ENCODE data around the gene ZNF423.

ZNF423 gene

DNA sequence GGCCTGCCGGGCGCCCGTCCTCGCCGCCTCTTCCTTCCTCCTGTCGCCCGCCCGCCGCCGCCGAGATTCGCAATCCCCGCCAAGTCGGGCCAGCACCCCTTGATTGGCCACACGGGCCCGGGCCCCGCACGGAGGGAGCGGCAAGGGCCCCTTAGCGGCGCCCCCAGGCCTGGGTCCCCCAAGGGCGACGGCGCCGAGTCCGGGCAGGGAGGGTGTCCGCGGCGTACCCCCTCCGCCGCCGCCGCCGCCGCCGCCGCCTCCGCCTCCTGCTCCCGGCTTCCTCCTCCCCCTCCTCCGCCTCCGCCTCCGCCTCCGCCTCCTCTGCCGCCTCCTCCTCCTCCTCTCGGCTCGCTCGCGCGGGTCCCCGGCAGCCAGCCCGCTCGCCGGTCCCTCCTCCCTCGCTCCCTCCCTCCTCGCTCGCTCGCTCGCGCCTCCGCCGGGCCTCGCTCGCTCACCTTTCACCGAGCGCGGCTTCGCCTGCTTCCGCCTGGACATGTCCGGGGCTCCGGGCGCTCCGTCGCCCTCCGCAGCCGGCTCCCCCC, 561 bp downstream of the ZNF423 start:
- in situ Hi-C loops (cut with MboI; ENCODE audit: low sequenced_read_pairs, unreplicated experiment), result no loop called here
- DNase-seq (ENCODE audit: low spot score), result peak; percentile 80
- no peak for TF ChIP-seq CTCF (IDR thresholded peaks at IDR 0.05; ENCODE audit: borderline replicate concordance, control extremely low read depth, extremely low read depth, insufficient read depth, missing control alignments)

DNA sequence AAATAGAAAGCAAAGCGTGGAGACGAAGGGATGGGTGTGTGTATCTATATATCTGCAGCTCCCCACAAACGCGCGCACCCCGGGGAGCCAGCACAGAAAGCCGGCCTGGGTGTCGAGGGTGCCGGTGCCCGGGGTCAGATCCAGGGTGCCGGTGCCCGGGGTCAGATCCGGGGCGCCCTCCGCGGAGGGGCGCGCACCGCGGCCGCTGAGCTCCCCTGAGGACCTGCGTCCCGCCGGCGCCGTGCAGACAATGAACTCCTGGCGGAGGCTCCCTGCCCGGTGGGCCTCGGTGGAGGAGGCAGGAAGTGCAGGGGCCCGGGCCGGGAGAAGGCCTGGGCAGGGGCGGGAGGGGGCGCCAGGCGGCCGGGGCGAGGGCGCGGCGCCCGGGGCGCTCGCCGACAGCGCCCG, 1.1 kb downstream of the ZNF423 start:
- DNase-seq (ENCODE audit: low spot score), result no peak
- in situ Hi-C loops (cut with MboI; ENCODE audit: low sequenced_read_pairs, unreplicated experiment), result no loop called here
- no peak for TF ChIP-seq CTCF (IDR thresholded peaks at IDR 0.05; ENCODE audit: borderline replicate concordance, control extremely low read depth, extremely low read depth, insufficient read depth, missing control alignments)

GRCh38 chr16:49854188-49854795, 1.6 kb downstream of the ZNF423 start:
- TF ChIP-seq CTCF (IDR thresholded peaks at IDR 0.05; ENCODE audit: borderline replicate concordance, control extremely low read depth, extremely low read depth, insufficient read depth, missing control alignments), result no peak
- in situ Hi-C loops (cut with MboI; ENCODE audit: low sequenced_read_pairs, unreplicated experiment), result no loop called here
- DNase-seq (ENCODE audit: low spot score), result no peak

GRCh38 chr16:49852279-49852678, 3.6 kb downstream of the ZNF423 start:
- in situ Hi-C loops (cut with MboI; ENCODE audit: low sequenced_read_pairs, unreplicated experiment), result no loop called here
- no peak for TF ChIP-seq CTCF (IDR thresholded peaks at IDR 0.05; ENCODE audit: borderline replicate concordance, control extremely low read depth, extremely low read depth, insufficient read depth, missing control alignments)
- no peak for DNase-seq (ENCODE audit: low spot score)

DNA sequence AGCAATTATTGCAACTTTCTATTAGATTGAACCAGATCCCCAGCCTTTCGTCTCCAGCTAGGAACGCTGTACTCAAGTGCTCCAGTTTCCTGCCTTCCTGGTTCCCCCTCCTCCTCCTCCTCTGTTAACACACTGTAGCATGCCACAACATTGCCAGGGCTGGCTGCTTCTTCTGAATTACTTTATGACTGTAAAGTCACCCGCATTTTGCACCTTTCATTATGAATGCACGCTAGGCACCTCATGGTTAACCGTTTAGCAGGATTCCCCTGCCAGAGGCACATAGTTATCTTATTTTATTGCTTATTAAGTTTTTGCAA, 4.5 kb downstream of the ZNF423 start:
- in situ Hi-C loops (cut with MboI; ENCODE audit: low sequenced_read_pairs, unreplicated experiment), result no loop called here
- DNase-seq (ENCODE audit: low spot score), result no peak
- TF ChIP-seq CTCF (IDR thresholded peaks at IDR 0.05; ENCODE audit: borderline replicate concordance, control extremely low read depth, extremely low read depth, insufficient read depth, missing control alignments), result no peak

DNA sequence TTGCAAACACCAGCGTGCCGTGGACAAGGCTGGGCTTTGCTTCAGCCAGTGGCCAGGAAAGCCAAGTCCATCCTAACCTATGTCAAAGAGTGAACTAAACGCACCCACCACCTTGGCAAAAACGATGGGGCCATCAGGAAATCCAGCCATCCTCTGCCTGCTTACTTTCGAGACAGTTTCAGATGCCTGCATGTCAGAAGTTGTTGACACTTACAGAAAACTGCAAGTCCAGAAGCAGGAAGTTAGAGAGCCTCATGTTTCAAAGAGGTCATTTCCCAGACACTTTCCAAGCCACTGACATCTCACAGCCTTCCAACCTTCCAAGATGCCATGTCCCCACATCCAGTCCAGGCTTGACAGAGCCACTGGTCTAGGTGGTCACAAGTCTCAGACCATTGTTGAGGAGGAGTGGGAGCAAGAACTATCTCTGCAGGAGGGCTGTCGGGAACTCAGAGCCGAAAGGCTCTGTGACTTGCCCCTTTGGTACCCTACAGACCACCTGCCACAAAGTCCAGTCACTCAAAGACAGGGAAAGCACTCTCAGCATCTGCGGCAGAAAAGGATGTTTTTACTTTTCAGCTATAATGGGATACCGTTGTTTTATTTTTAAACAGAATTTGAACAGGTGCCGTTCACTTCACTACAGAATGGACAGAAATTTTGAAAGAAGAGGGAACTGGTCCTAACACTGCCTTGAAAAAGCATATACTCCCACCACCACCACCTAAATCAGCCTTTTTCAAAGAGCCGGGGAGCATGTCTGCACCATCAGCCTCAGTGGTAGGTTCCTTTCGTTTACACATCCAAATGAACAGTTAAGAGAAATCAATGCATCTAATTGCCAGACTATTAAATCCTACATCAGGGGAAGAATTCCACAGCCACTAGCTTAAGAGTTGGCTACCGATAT, 5.1 kb downstream of the ZNF423 start:
- TF ChIP-seq CTCF (IDR thresholded peaks at IDR 0.05; ENCODE audit: borderline replicate concordance, control extremely low read depth, extremely low read depth, insufficient read depth, missing control alignments), result no peak
- in situ Hi-C loops (cut with MboI; ENCODE audit: low sequenced_read_pairs, unreplicated experiment), result no loop called here
- DNase-seq (ENCODE audit: low spot score), result no peak
